Activated T-helper 17 cell treated with anti-CD3 and anti-CD28 coated beads, Interleukin-2, amount 50 U/mL, for 72 hours (primary cell): ENCODE results near the gene HDGFL2. TPM values are rescaled to one million over a fixed set of nuclear protein-coding genes. Genes with fewer than 3 reads are reported as not detected.
"Not testable (repeated sequence)": the region's sequence is repeated elsewhere in the genome, so short reads cannot be mapped to it uniquely, and the experiment has no call there.

Source experiments
- ATAC-seq: fragments of 150-1000 bp; cut with Tn5 transposase; replicated peaks from 2 replicates; pipeline ENCODE4 v1.10.0; 2021; ENCODE audit warnings: mild to moderate bottlenecking, moderate library complexity
- H3K27ac Mint-ChIP-seq: one replicate; pipeline ENCODE4 v1.8.0; 2022; ENCODE audit warnings: mixed read lengths
- H3K27me3 Mint-ChIP-seq: one replicate; pipeline ENCODE4 v1.8.0; 2022; ENCODE audit warnings: mixed read lengths
- H3K36me3 Mint-ChIP-seq: one replicate; pipeline ENCODE4 v1.8.0; 2022; ENCODE audit warnings: low read depth, mild to moderate bottlenecking, mixed read lengths
- H3K4me1 Mint-ChIP-seq: one replicate; pipeline ENCODE4 v1.8.0; 2022; ENCODE audit warnings: mixed read lengths
- H3K4me3 Mint-ChIP-seq: one replicate; pipeline ENCODE4 v1.8.0; 2022; ENCODE audit warnings: mild to moderate bottlenecking, mixed read lengths
- H3K9me3 Mint-ChIP-seq: one replicate; pipeline ENCODE4 v1.8.0; 2022; ENCODE audit warnings: mixed read lengths
- total RNA-seq, 2 donors: library from RNA; stranded (reverse); gene quantifications; one replicate each; pipeline ENCODE4 v1.2.3, GENCODE V29; 2022

The HDGFL2 gene
- total RNA-seq, 2 donors from 2014 or later = 30.7 to 39.3 TPM

GRCh38 chr19:4531562-4532165, 59.6 kb downstream of the HDGFL2 start:
- H3K4me3 Mint-ChIP-seq = no peak overlapping the region

GRCh38 chr19:4533334-4533733, 61.2 kb downstream of the HDGFL2 start:
- Mint-ChIP-seq H3K27ac (no peak overlapping the region), H3K4me1 (no peaks in the 10 kb centered on the region), H3K4me3 (no peak overlapping the region), H3K9me3 (no peaks in the 10 kb centered on the region), H3K36me3 (no peaks in the 10 kb centered on the region), H3K27me3 (peaks cover 12% of the 10 kb centered on the region)
- ATAC-seq = no peak

More at GRCh38 chr19:4531562-4532165, 59.6 kb downstream of the HDGFL2 start:
- H3K27me3 Mint-ChIP-seq = peaks cover 12% of the 10 kb centered on the region
- no peaks in the 10 kb centered on the region for H3K9me3 Mint-ChIP-seq
- H3K27ac Mint-ChIP-seq = no peak overlapping the region
- H3K36me3 Mint-ChIP-seq = no peaks in the 10 kb centered on the region
- no peak for ATAC-seq
- no peaks in the 10 kb centered on the region for H3K4me1 Mint-ChIP-seq

- Mint-ChIP-seq H3K27me3 (peaks cover 12% of the 10 kb centered on the region), H3K9me3 (no peaks in the 10 kb centered on the region), H3K27ac (no peak overlapping the region), H3K4me1 (no peaks in the 10 kb centered on the region), H3K4me3 (no peak overlapping the region), H3K36me3 (no peaks in the 10 kb centered on the region)
- no peak for ATAC-seq
These were observed 61.8 kb downstream of the HDGFL2 start for GRCh38 chr19:4533835-4534424.

- peak; percentile 29 for ATAC-seq
- no peak within 1 kb of the TSS for H3K27ac Mint-ChIP-seq
- peaks cover 12% of the 10 kb centered on the region for H3K27me3 Mint-ChIP-seq
- no peak within 1 kb of the TSS for H3K4me3 Mint-ChIP-seq
- no peaks in the 10 kb centered on the region for H3K9me3 Mint-ChIP-seq
- no peaks in the 10 kb centered on the region for H3K36me3 Mint-ChIP-seq
- no peaks in the 10 kb centered on the region for H3K4me1 Mint-ChIP-seq
These were observed 63.0 kb downstream of the HDGFL2 start, which contains the start of gene PLIN5 for GRCh38 chr19:4534836-4535658. TSS of gene PLIN5 (minus strand) at chr19:4535224. CDS start at chr19:4534074, 1,150 bp downstream.

DNA sequence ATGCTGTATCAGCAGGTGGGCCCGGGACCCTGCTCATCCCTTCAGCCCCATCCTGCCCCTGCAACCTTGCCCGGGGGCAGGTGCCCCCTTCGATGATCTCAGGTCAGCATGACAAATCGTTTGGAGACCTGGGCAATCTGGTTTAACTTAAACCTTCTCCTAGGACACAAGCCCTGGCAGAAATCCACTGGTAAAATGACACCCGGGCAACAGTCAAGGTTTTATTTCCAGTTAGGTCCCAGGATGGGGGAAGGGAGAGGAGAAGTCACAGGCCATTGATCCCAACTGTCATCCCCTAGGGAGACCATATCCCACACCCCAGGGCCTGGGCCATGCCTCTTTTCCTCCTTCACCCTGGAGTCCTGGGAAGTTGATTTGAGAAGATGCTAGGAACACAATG, 64.7 kb downstream of the HDGFL2 start:
- Mint-ChIP-seq H3K4me3 (no peak overlapping the region), H3K36me3 (no peaks in the 10 kb centered on the region), H3K9me3 (no peaks in the 10 kb centered on the region), H3K27ac (no peak overlapping the region), H3K27me3 (peaks cover 12% of the 10 kb centered on the region), H3K4me1 (no peaks in the 10 kb centered on the region)
- ATAC-seq = no peak

GRCh38 chr19:4537953-4538600, 66.0 kb downstream of the HDGFL2 start:
- H3K36me3 Mint-ChIP-seq = no peaks in the 10 kb centered on the region
- H3K27me3 Mint-ChIP-seq = peaks cover 12% of the 10 kb centered on the region
- no peak overlapping the region for H3K27ac Mint-ChIP-seq
- H3K4me1 Mint-ChIP-seq = no peaks in the 10 kb centered on the region
- no peaks in the 10 kb centered on the region for H3K9me3 Mint-ChIP-seq
- no peak for ATAC-seq
- no peak overlapping the region for H3K4me3 Mint-ChIP-seq

GRCh38 chr19:4538601-4538954, 66.5 kb downstream of the HDGFL2 start:
- Mint-ChIP-seq H3K27me3 (peaks cover 8% of the 10 kb centered on the region), H3K4me1 (no peaks in the 10 kb centered on the region), H3K36me3 (no peaks in the 10 kb centered on the region), H3K27ac (no peak overlapping the region), H3K4me3 (no peak overlapping the region), H3K9me3 (no peaks in the 10 kb centered on the region)
- no peak for ATAC-seq

GRCh38 chr19:4539169-4539692, 67.1 kb downstream of the HDGFL2 start:
- Mint-ChIP-seq H3K4me3 (no peak overlapping the region), H3K4me1 (no peaks in the 10 kb centered on the region), H3K36me3 (no peaks in the 10 kb centered on the region), H3K27me3 (peaks cover 8% of the 10 kb centered on the region), H3K27ac (no peak overlapping the region), H3K9me3 (no peaks in the 10 kb centered on the region)
- no peak for ATAC-seq

DNA sequence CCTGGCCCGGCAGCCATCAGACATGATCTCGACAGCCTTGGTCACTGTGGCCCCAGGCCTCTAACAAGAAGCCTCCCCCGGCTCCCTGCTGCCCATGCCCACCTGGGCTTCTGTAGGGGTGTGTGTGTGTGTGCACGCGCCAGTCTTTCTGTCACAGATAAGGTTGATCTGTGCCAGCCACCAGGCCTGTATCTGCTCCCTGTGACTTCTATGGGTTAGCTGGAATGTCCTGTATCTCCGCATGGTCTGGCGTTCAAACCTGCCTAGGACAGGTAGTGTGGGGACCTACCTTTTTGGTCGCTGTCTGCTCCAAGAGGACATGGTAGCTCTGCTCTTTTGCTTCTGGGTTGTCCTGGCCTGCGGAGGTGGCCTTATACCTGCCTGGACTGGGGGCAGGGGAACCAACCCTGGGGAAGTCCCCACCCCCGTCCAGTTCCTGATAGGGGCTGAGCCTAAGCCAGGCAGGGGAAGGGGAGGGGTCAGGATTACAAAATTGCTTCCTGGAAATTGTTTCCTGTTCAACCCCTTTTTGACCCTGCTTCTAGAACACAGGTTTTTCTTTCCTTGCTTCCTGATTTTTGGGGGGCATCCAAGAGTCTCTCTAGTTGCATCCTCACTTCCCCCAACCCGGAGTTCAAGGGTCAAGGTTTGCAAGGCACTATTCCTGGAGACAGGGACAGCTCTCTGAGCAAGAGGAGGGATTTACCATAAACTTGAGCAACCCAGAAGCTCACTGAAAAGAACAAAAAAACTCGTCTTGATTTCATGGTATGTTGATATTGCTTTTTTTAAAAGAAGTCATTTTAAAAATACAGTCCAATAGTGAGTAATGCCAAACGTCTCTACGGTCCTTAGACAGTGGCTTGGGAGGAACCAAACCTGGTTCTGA, 67.8 kb downstream of the HDGFL2 start, which contains the start of gene LRG1:
LRG1 (minus strand) TSS at position 344 of the 889 bp plus-strand sequence; CDS start at position 321, 23 bp downstream.
- no peaks in the 10 kb centered on the region for H3K9me3 Mint-ChIP-seq
- ATAC-seq = peak; percentile 52
- no peaks in the 10 kb centered on the region for H3K4me1 Mint-ChIP-seq
- H3K27me3 Mint-ChIP-seq = peaks cover 8% of the 10 kb centered on the region
- peak within 1 kb of the TSS; percentile 23 for H3K4me3 Mint-ChIP-seq
- no peaks in the 10 kb centered on the region for H3K36me3 Mint-ChIP-seq
- H3K27ac Mint-ChIP-seq = no peak within 1 kb of the TSS

DNA sequence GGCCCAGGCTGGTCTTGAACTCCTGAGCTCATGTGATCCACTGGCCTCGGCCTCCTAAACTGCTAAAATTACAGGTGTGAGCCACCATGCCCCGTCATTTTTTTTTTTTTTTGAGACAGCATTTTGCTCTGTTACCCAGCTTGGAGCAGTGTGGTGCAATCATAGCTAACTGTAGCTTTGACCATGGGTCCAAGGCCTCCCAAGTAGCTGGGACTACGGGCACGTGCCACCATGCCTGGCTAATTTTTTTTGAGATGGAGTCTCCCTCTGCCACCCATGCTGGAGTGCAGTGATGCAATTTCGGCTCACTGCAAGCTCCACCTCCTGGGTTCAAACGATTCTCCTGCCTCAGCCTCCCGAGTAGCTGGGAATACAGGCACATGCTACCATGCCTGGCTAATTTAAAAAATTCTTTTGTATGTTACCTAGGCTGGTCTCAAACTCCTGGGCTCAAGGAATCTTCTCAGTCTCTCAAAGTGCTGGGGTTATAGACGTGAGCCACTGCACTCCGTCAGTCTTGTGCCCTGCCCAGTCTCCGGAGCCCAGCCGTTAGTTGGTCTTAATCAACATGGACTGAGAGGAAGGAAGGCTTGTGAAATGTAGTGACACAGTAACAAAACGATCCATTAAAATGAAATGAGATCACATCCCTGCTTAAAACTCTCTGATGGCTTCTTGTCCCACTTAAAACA, 69.2 kb downstream of the HDGFL2 start:
- Mint-ChIP-seq H3K4me3 (no peak overlapping the region), H3K27ac (no peak overlapping the region), H3K4me1 (no peaks in the 10 kb centered on the region), H3K9me3 (no peaks in the 10 kb centered on the region), H3K36me3 (no peaks in the 10 kb centered on the region), H3K27me3 (peaks cover 4% of the 10 kb centered on the region)
- no peak for ATAC-seq

GRCh38 chr19:4541806-4542145, 69.7 kb downstream of the HDGFL2 start:
- H3K27me3 Mint-ChIP-seq, H3K4me3 Mint-ChIP-seq, H3K4me1 Mint-ChIP-seq, H3K27ac Mint-ChIP-seq, ATAC-seq, H3K36me3 Mint-ChIP-seq, H3K9me3 Mint-ChIP-seq: not testable (repeated sequence)

DNA sequence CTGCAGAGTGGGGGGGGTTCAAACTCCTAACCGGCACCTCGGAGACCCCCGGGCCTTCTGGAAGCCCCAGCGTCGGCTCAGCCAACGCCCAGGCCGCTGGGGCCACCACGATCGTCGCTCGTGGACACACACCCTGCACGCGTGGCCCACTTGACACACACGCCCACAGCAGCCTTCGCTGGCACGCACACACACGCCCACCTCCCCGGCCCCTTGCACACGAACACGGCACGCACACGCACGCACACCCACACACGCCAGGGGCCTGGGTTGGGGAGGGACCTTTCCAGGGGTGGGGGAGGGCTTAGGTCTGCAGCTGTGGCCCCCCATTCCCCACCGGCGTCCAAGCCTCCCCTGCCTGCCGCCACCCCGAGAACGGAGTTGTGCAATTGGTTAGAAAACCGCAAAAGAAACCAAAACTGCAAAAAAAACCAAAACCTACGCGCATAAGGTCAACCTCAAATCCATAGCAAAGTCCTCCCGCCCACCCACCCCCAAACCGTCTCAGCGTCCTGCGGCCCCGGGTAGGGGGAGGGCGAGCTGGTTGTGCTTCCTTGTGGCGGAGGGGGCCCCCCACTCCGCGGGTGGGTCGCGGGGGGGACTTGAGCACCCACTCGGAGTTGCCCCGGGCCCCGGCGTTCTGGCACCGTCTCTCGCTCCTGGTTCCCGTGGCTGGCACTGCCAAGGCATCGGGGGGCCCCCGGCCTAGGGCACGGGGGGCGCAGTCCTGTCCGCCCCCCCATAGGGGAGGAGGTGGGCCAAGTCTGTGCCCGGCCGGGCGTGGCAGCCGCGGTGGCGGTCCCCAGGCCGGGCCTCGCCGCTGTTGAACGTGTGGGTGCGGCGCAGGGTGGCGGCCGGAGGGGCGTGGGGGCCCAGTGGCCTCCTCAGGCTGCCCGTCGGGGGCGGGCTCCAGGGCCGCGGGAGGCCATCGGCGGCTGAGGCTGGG, 71.1 kb downstream of the HDGFL2 start:
- ATAC-seq = no peak
- Mint-ChIP-seq H3K27me3 (peaks cover 7% of the 10 kb centered on the region), H3K36me3 (no peaks in the 10 kb centered on the region), H3K9me3 (no peaks in the 10 kb centered on the region), H3K27ac (no peak overlapping the region), H3K4me3 (no peak overlapping the region), H3K4me1 (no peaks in the 10 kb centered on the region)
